Measurements from ENCODE around the gene DPP10. TPM values are rescaled to one million over a fixed set of nuclear protein-coding genes. Genes with fewer than 3 reads are reported as not detected.

Gene DPP10
- total RNA-seq, 4 donors from 2014 or later, result 0.09 to 4.0 (median 0.38) TPM; not detected in 1

- H3K4me1 ChIP-seq, result no peaks in the 10 kb centered on the region
- H3K27ac ChIP-seq, result no peak overlapping the region
- TF ChIP-seq CTCF (IDR thresholded peaks at IDR 0.05), result no peak
- no peak for TF ChIP-seq POLR2A (IDR thresholded peaks at IDR 0.05)
- H3K36me3 ChIP-seq, result no peaks in the 10 kb centered on the region
- no peaks in the 10 kb centered on the region for H3K27me3 ChIP-seq
- H3K4me3 ChIP-seq, result no peak overlapping the region
- intact Hi-C loops (cut with DNase I), result no loop called here
- H3K9me3 ChIP-seq, result no peaks in the 10 kb centered on the region
- DNase-seq, result no peak
Measured at GRCh38 chr2:115196587-115196986, 754.1 kb downstream of the DPP10 start.

DNA sequence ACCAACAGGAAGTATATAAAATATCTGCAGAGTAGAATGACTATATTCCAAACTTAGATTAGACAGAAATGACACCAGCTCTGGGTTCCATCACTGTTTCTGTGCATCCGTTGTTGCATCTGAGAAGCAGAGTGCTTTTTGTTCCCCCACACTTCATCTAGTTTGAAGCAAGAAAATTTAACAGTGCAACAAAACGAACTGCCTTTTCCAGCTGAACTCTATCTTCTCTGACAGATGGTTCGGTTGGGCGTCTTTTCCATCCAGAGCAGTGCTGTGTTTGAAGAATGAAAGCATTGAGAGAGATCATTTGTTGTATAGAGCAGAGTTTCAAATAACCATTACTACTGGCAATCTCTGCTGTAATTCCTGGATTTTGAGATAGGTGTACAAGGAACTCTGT is 757.5 kb downstream of the DPP10 start:
- 31 to 40% methylated on average over 3 to 4 of the region's 4 CpGs for WGBS, 2 donors
- TF ChIP-seq CTCF (IDR thresholded peaks at IDR 0.05) (no peak), POLR2A (IDR thresholded peaks at IDR 0.05) (no peak)
- H3K27ac ChIP-seq, result no peak overlapping the region
- no peak for DNase-seq
- H3K4me3 ChIP-seq, result no peak overlapping the region
- H3K27me3 ChIP-seq, result no peaks in the 10 kb centered on the region
- H3K36me3 ChIP-seq, result no peaks in the 10 kb centered on the region
- no peaks in the 10 kb centered on the region for H3K4me1 ChIP-seq
- no peaks in the 10 kb centered on the region for H3K9me3 ChIP-seq
- intact Hi-C loops (cut with DNase I), result no loop called here

DNA sequence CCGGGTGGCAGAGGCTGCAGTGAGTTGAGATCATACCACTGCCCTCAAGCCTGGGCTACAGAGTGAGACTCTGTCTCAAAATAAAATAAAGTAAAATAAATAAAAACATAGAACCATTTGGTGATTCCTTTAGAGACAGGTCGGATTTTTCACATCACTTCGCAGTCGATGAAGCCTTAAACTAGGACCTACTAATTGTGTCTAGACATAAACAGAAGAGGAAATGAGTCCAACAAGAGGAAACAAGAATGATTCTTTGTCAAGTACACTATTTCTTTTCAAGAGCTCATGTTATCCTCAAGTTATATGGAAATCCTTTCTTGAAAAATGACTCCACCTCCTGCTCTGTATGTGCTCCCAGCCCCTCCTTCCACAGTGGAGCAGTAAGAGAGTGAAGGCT is 758.9 kb downstream of the DPP10 start:
- no peaks in the 10 kb centered on the region for H3K27me3 ChIP-seq
- WGBS, 2 donors, result 80 to 82% methylated on average over 4 of the region's 4 CpGs
- H3K4me1 ChIP-seq, result no peaks in the 10 kb centered on the region
- no peak overlapping the region for H3K27ac ChIP-seq
- intact Hi-C loops (cut with DNase I), result no loop called here
- no peak for DNase-seq
- TF ChIP-seq POLR2A (IDR thresholded peaks at IDR 0.05) (no peak), CTCF (IDR thresholded peaks at IDR 0.05) (no peak)
- no peaks in the 10 kb centered on the region for H3K36me3 ChIP-seq
- H3K4me3 ChIP-seq, result no peak overlapping the region
- H3K9me3 ChIP-seq, result peaks cover 0 to 4% (median 0%) of the 10 kb centered on the region in 3 donors

DNA sequence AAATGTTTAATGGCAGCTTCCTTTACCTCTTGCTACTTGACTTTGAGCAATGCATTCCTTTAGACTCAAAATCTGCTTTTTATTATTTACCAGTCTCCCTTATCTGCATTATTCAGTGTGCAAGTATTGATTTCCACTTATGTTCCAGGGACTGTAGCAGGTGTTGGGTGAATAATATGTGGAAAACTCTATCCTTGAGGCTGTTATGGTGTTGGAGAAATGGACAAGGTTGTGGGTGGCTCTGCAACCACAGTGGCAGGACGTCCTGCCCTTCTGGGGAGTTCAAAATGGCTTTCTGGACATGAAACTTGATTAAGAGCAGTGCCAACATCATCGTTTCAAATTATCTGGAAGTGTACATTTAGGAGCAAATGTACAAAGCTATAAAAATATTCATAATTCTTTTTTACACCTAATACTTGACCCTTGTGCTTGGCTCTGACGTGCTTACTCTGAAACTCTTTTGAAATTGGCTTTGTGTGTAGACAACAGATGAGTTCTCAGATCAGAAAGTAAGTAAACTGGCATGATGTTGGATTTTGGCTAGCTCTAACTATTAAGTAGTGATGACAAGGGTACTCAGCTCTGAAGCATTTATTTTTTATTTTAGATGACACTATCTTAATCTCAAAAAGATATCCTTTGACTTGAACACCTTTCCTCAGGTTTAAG is 766.2 kb downstream of the DPP10 start:
- 32 to 47% methylated on average over 3 of the region's 3 CpGs for WGBS, 2 donors
- intact Hi-C loops (cut with DNase I), result no loop called here

DNA sequence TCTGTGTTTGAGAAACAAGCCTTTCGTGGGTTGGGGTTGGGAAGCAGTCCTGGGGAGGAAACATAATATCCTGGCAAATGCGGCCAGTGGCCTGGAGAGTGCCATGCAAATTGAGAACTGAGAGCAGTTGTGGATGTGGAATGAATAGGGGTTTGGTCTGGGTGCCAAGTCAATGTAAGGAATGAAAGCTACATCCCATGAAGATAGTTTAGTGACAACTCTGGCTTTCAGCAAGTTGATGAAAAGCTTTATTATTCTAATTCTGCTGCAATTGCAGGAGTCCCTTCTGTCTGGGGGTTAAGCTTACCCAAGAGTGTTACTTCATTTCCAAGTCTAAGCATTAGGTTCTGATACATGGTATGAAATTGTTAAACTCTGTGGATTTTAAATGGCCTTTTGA is 771.6 kb downstream of the DPP10 start:
- TF ChIP-seq POLR2A (IDR thresholded peaks at IDR 0.05) (no peak), CTCF (IDR thresholded peaks at IDR 0.05) (no peak)
- intact Hi-C loops (cut with DNase I), result no loop called here
- WGBS, 2 donors, result 53 to 56% methylated on average over 2 of the region's 2 CpGs

More for the DNA sequence above, 766.2 kb downstream of the DPP10 start:
- peaks cover 0 to 4% (median 0%) of the 10 kb centered on the region in 3 donors for H3K9me3 ChIP-seq
- no peak overlapping the region for H3K4me3 ChIP-seq
- no peaks in the 10 kb centered on the region for H3K4me1 ChIP-seq
- no peaks in the 10 kb centered on the region for H3K27me3 ChIP-seq
- no peaks in the 10 kb centered on the region for H3K36me3 ChIP-seq
- H3K27ac ChIP-seq, result no peak overlapping the region
- no peak for DNase-seq
- TF ChIP-seq CTCF (IDR thresholded peaks at IDR 0.05) (no peak), POLR2A (IDR thresholded peaks at IDR 0.05) (no peak)

More for the DNA sequence above, 771.6 kb downstream of the DPP10 start:
- Histone ChIP-seq H3K27me3 (no peaks in the 10 kb centered on the region), H3K4me3 (no peak overlapping the region), H3K4me1 (no peaks in the 10 kb centered on the region), H3K27ac (no peak overlapping the region), H3K9me3 (no peaks in the 10 kb centered on the region), H3K36me3 (no peaks in the 10 kb centered on the region)
- DNase-seq, result no peak

All from esophagus squamous epithelium (tissue), 5 donors.